D721Med (cell line): ENCODE results near the gene C3orf62.

Experiments
- DNase-seq: peaks from one replicate; pipeline ENCODE4 v3.0.0; 2011; ENCODE audit warnings: low spot score; ENCODE audit not compliant: insufficient read length
- FAIRE-seq: peaks from 2 replicates; lab custom pipeline; 2011; peaks lifted over from hg19 to GRCh38; lab: Jason Lieb, UNC
- TF ChIP-seq, protein P1 (sequence below): IDR thresholded peaks from 2 replicates; pipeline ENCODE4 v1.5.1; 2012; ENCODE audit warnings: mild to moderate bottlenecking, control low read depth; ENCODE audit not compliant: insufficient read depth; ENCODE audit errors: missing control alignments

The C3orf62 gene

DNA sequence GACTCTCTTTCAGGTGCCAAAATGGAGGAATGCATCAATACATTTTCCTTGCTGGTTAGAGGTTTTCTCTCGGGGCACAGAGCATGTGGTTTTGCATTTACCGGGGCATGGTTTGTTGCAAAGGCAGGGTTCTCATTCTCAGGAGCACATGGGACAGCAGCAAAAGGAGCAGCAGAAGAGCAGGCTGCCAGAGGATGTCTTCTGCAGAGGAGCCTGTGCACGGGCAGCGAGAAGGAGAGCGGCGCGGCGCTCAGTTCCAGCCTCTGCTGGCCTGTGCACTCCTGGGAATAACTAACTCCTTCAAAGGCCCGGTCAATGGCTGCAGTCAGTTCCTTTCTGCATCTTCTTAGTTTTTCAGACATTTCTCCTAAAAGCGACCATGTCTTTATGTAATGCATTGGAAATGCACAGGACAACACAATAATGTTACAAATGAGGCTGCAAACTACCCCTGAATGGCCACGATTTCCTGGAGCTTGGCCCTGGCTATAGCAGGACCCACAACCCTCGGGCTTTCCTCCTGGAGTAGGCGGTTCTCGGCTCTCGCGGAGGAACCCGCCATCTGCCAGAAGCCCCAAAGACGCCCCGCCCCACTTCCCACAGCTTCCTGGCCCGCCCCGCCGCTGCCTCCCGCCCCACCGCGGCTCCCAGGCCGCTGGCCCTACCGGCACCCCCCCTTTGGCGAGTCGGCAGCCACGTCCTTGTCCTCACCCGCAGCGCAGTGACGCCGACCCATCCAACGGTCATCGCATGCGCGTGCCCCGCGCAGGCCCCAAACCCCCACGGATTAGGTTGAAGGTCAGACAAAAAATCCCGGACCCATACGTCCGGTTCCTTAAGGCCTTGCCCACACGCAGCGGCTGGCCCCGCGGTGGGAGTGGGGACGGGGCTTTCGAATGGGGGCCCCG is at the start of gene C3orf62:
TSS of gene C3orf62 (minus strand) at position 758 of the 908 bp plus-strand sequence. CDS start at position 398, 360 bp downstream.
- no peak for DNase-seq
- TF ChIP-seq, protein P1, sequence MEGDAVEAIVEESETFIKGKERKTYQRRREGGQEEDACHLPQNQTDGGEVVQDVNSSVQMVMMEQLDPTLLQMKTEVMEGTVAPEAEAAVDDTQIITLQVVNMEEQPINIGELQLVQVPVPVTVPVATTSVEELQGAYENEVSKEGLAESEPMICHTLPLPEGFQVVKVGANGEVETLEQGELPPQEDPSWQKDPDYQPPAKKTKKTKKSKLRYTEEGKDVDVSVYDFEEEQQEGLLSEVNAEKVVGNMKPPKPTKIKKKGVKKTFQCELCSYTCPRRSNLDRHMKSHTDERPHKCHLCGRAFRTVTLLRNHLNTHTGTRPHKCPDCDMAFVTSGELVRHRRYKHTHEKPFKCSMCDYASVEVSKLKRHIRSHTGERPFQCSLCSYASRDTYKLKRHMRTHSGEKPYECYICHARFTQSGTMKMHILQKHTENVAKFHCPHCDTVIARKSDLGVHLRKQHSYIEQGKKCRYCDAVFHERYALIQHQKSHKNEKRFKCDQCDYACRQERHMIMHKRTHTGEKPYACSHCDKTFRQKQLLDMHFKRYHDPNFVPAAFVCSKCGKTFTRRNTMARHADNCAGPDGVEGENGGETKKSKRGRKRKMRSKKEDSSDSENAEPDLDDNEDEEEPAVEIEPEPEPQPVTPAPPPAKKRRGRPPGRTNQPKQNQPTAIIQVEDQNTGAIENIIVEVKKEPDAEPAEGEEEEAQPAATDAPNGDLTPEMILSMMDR, result no peak
- no peak for FAIRE-seq

DNA sequence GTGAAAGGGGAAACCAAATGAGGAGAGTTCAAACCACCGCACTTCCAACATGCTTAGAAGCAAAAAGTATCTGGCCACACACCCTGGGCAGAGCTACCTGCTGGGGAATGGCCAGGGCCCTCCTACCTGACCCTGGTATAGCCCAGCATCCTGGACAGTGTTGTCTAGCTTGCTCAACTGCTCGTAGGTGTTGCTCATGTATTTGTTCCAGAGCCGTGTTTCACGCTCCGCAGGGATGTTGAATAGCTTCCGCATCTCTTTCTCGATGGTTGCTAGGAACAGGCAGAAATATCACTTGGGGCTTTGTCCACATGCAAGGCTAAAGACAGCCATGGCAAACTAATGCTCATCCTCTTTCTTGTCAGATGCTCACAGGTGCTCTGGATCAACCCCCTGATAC is 47.7 kb upstream of the C3orf62 start:
- TF ChIP-seq, protein P1, result no peak
- FAIRE-seq (no peak), DNase-seq (no peak)

DNA sequence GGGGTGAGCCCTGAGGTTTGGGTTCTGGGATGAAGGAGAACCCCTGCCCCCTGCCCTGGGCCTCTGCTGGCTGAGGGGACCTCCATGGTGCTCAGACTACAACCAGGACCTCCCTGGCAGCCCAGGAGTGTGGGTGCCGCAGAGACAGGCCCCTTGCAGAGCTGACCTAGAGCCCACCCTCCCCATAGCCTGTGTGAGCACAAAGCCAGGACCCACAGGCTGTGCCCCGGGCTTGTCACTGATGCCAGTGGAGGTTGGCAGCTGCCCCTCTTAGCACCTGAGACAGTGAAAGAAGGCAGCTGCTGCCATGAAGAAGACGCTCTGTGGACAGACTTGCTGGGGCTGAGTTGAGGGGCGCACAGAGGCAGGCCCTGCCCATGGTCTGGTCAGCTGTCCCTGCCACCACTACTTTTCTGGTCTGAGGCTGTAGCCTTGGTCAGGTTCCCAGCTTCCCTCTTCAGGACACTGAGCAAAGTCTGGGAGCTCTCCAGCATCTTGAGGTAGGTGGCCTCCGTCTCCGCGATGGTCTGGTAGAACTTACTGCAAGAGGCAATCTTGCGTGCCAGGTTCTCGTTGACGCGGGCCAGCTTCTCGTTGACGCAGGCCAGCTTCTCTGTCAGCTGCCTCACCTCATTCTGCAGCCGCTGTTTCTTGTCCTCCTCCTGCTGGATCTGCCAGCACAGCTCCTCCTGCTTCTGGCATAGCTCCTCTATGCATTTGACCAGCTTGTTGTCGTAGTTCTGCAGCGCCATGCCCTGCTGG is 39.8 kb upstream of the C3orf62 start:
- FAIRE-seq (no peak), DNase-seq (no peak)
- TF ChIP-seq, protein P1, result no peak

DNA sequence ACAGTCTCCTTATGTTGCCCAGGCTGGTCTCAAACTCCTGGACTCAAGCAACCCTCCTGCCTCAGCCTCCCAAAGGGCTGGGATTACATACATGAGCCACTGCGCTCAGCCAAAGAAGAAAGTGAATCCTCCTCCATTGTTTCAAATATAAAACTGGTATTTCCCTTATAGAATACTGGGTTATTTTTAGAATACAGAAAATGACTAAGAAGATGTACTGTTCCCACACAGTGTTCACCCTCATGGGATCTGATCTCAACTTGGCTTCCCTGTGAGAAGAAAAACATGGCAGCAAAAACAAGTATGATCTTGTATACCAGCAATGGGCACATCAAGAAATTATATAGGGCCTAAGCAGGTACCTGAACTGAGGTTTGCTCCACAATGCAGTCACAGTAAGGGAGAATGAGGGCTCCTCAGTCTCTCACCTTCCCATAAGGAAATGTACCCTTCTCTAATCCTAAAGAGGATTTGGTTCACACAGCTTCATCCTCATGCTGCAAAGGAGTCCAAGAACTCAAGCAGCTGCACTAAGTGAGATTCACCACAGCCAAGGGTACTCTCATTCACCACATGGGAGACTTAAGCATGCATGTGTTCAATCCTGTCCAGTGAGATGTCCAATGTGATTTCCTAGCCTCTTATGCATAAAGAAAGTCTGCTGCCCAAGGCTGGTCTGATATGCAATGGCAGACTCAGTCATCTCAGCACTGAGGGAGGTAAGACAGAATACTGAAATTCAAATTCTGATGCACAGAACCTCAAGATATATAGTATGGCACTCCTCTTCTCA is 37.1 kb upstream of the C3orf62 start:
- TF ChIP-seq, protein P1, result no peak
- no peak for DNase-seq
- FAIRE-seq, result peak; percentile 55

DNA sequence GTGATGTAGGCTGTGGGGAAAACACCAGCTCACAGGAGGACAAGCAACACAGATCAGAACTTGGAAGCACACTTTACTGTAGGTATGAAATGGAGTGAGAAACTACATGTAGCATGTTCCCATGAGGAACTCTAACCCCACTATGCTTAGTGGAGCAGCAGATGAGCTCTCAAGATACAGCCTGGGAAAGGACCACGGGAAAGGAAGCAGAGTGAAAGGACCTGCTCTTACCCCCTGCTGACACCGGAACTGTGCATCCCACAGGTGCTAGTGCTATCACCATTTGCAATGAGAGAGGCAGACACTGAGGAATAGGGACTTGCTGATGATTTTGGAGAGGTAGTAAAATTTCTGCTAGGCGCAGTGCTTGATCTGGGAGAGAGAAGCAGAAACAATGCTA is 34.3 kb upstream of the C3orf62 start:
- DNase-seq (no peak), FAIRE-seq (no peak)
- TF ChIP-seq, protein P1, result no peak

DNA sequence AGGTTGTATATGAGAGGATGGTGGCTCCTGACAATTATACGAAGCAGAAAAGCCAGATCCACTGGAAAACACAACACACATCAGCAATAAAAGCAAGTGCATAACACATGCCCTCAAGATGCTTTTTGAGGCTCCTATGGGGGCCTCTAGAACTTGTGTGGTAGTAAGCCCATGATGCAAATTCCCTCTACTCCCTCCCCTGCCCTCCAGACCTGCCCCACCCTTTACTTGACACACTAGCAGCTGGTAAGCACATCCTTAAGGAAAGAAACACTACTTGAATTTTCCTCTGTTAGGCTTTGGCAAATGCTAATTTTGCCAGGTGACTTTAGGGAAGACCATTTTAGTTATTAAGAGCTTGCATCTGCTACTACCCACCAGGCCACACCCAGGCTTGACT is 33.6 kb upstream of the C3orf62 start:
- FAIRE-seq (no peak), DNase-seq (no peak)
- TF ChIP-seq, protein P1, result no peak
